T-cell (primary cell): ENCODE data around the gene LOXHD1. TPM values are rescaled to one million over a fixed set of nuclear protein-coding genes. Genes with fewer than 3 reads are reported as not detected.
A peak's percentile ranks its signal among the peaks of the same experiment; 100 is the strongest.

Source experiments
- ATAC-seq, 4 experiments: fragments of 200-7000 bp in 3 of 4; fragments of 150-1000 bp in 1 of 4; cut with Tn5 transposase; replicated peaks in 1 of 4; 1 replicate in 3 of 4; 2 replicates in 1 of 4; pipeline ENCODE4 v1.10.0; 2021; ENCODE audit warnings: moderate library complexity in 3 of 4, mild to moderate bottlenecking in 2 of 4, moderate number of reproducible peaks in 1 of 4
- CTCF ChIA-PET, 2 donors: fragments of 300-600 bp; sonication (Branson Sonifier 250); formaldehyde crosslinking; loops; one replicate each; lab custom pipeline; 2022; ENCODE audit warnings: antibody characterized with exemption in 2 of 2; lab: Charles Lee
- POLR2A ChIA-PET, 2 donors: fragments of 300-600 bp; sonication (Branson Sonifier 250); formaldehyde crosslinking; loops; one replicate each; lab custom pipeline; 2022; ENCODE audit warnings: antibody characterized with exemption in 2 of 2; lab: Charles Lee
- DNase-seq, 35 experiments: peaks; one replicate each; pipeline versions ENCODE4 v3.0.0 to v3.0.0-alpha.2; 2013 to 2023
- H3K27ac ChIP-seq: one replicate; pipeline ENCODE4 v1.5.1; 2013; ENCODE audit warnings: low read length
- H3K27me3 ChIP-seq, 2 experiments: replicated peaks in 1 of 2; 1 replicate in 1 of 2; 2 replicates in 1 of 2; pipeline versions ENCODE4 v1.6.1 to v1.7.0; 2013; ENCODE audit warnings: low read length in 1 of 2, mixed read lengths in 1 of 2; ENCODE audit not compliant: control insufficient read depth in 2 of 2, insufficient read depth in 2 of 2; ENCODE audit errors: extremely low read depth in 1 of 2
- H3K36me3 ChIP-seq, 2 donors: 1 replicate in 1 of 2; 2 replicates in 1 of 2; pipeline versions ENCODE4 v1.6.1 to v1.7.0; 2013; ENCODE audit warnings: low read length in 1 of 2; ENCODE audit not compliant: control insufficient read depth in 2 of 2, insufficient read depth in 1 of 2; ENCODE audit errors: extremely low read depth in 1 of 2
- H3K4me1 ChIP-seq, 2 experiments: 1 replicate in 1 of 2; 2 replicates in 1 of 2; pipeline versions ENCODE4 v1.6.1 to v1.7.0; 2013; ENCODE audit warnings: low read length in 2 of 2, mixed read lengths in 1 of 2; ENCODE audit not compliant: insufficient read depth in 2 of 2, control insufficient read depth in 1 of 2; ENCODE audit errors: extremely low read depth in 1 of 2
- H3K4me3 ChIP-seq, 2 donors: 1 replicate in 1 of 2; 2 replicates in 1 of 2; pipeline versions ENCODE4 v1.5.1 to v1.7.0; 2013; ENCODE audit warnings: mild to moderate bottlenecking in 2 of 2, low read length in 1 of 2, moderate library complexity in 1 of 2; ENCODE audit not compliant: control insufficient read depth in 1 of 2; ENCODE audit errors: extremely low read depth in 1 of 2
- H3K9me3 ChIP-seq: 2 replicates; pipeline ENCODE4 v1.7.0; 2013
- H3K27ac Mint-ChIP-seq, 2 donors: one replicate each; pipeline ENCODE4 v1.8.0; 2020 to 2021; ENCODE audit warnings: mild to moderate bottlenecking in 2 of 2, mixed read lengths in 2 of 2
- H3K27me3 Mint-ChIP-seq, 2 donors: one replicate each; pipeline ENCODE4 v1.8.0; 2021 to 2022; ENCODE audit warnings: mixed read lengths in 2 of 2
- H3K36me3 Mint-ChIP-seq: one replicate; pipeline ENCODE4 v1.8.0; 2021; ENCODE audit warnings: mixed read lengths
- H3K4me1 Mint-ChIP-seq, 3 donors: one replicate each; pipeline ENCODE4 v1.8.0; 2020 to 2022; ENCODE audit warnings: mixed read lengths in 3 of 3, mild to moderate bottlenecking in 1 of 3
- H3K4me3 Mint-ChIP-seq, 3 donors: one replicate each; pipeline ENCODE4 v1.8.0; 2020 to 2022; ENCODE audit warnings: mild to moderate bottlenecking in 3 of 3, mixed read lengths in 3 of 3, moderate library complexity in 3 of 3
- H3K9me3 Mint-ChIP-seq, 3 donors: one replicate each; pipeline ENCODE4 v1.8.0; 2020 to 2022; ENCODE audit warnings: mixed read lengths in 3 of 3
- WGBS: methylation state at CpG from one replicate; pipeline ENCODE4 v1.1.5; 2013; ENCODE audit warnings: missing lambda C conversion rate; ENCODE audit not compliant: insufficient coverage; 5-methylcytosine and 5-hydroxymethylcytosine counted together
- total RNA-seq, 35 experiments: library from RNA in 6 of 35; stranded (reverse) in 6 of 35; fragments of 120-200 nt in 1 of 35; gene quantifications; one replicate each; pipeline versions ENCODE4 v1.2.1 to v1.2.4 and lab custom pipeline; 2013 to 2026

LOXHD1 gene
- total RNA-seq, 5 donors from 2014 or later (not counting 1 experiment from before 2014, with no cell fraction given) = 0.07 to 0.21 (median 0.15) TPM; not detected in 1

GRCh38 chr18:46556590-46557206 lies 100.3 kb downstream of the LOXHD1 start:
- H3K4me3 Mint-ChIP-seq = no peak overlapping the region
- Histone ChIP-seq H3K36me3 (no peaks in the 10 kb centered on the region), H3K27me3 (peaks cover 0 to 13% of the 10 kb centered on the region in 2 experiments), H3K9me3 (no peaks in the 10 kb centered on the region), H3K4me1 (no peaks in the 10 kb centered on the region), H3K4me3 (no peak overlapping the region), H3K27ac (no peak overlapping the region)
- H3K9me3 Mint-ChIP-seq = no peaks in the 10 kb centered on the region
- ChIA-PET POLR2A (no interaction called here), CTCF (no interaction called here)
- peaks cover under 1 to 5% of the 10 kb centered on the region in 2 donors for H3K27me3 Mint-ChIP-seq
- ATAC-seq (no peak), DNase-seq (no peak)
- no peaks in the 10 kb centered on the region for H3K36me3 Mint-ChIP-seq
- H3K4me1 Mint-ChIP-seq = no peaks in the 10 kb centered on the region
- WGBS = 62% methylated on average over 9 of the region's 10 CpGs
- H3K27ac Mint-ChIP-seq = no peak overlapping the region

- DNase-seq = peak in 5 of 35 experiments; percentile 1 to 22 (median 13)
- ChIA-PET CTCF (interaction anchor here in 1 of 2 donors (2.6 kb wide), 1 partner anchor 102 kb away, joined by 11 read pairs; no protein-coding TSS in a partner anchor), POLR2A (no interaction called here)
- Mint-ChIP-seq H3K27me3 (peaks cover 0 to 2% of the 10 kb centered on the region in 2 donors), H3K36me3 (no peaks in the 10 kb centered on the region), H3K9me3 (no peaks in the 10 kb centered on the region), H3K4me3 (no peak overlapping the region), H3K4me1 (no peaks in the 10 kb centered on the region), H3K27ac (no peak overlapping the region)
- ATAC-seq = no peak
- no peaks in the 10 kb centered on the region for H3K4me1 ChIP-seq
- no peak overlapping the region for H3K4me3 ChIP-seq
- peaks cover 0 to 6% of the 10 kb centered on the region in 2 experiments for H3K27me3 ChIP-seq
- H3K9me3 ChIP-seq = no peaks in the 10 kb centered on the region
- H3K36me3 ChIP-seq = no peaks in the 10 kb centered on the region
- WGBS = 29% methylated on average over 1 of the region's 4 CpGs
- no peak overlapping the region for H3K27ac ChIP-seq
Observed at GRCh38 chr18:46555724-46556123, 101.3 kb downstream of the LOXHD1 start.

- H3K4me1 ChIP-seq = no peaks in the 10 kb centered on the region
- H3K9me3 ChIP-seq = no peaks in the 10 kb centered on the region
- Mint-ChIP-seq H3K36me3 (no peaks in the 10 kb centered on the region), H3K27me3 (no peaks in the 10 kb centered on the region), H3K4me3 (no peak overlapping the region), H3K27ac (no peak overlapping the region), H3K4me1 (no peaks in the 10 kb centered on the region), H3K9me3 (no peaks in the 10 kb centered on the region)
- H3K36me3 ChIP-seq = no peaks in the 10 kb centered on the region
- no peak for ATAC-seq
- DNase-seq = no peak
- no peak overlapping the region for H3K4me3 ChIP-seq
- H3K27me3 ChIP-seq = peaks cover 0 to 6% of the 10 kb centered on the region in 2 experiments
- CTCF ChIA-PET = interaction anchor here in 1 of 2 donors (2.6 kb wide), 1 partner anchor 103 kb away, joined by 11 read pairs; no protein-coding TSS in a partner anchor
- WGBS = 55% methylated on average over 2 of the region's 2 CpGs
- POLR2A ChIA-PET = no interaction called here
- H3K27ac ChIP-seq = no peak overlapping the region
Observed at GRCh38 chr18:46555213-46555612, 101.8 kb downstream of the LOXHD1 start.

GRCh38 chr18:46554406-46555080 lies 102.5 kb downstream of the LOXHD1 start:
- no peak overlapping the region for H3K27ac Mint-ChIP-seq
- Histone ChIP-seq H3K4me3 (no peak overlapping the region), H3K9me3 (no peaks in the 10 kb centered on the region), H3K27me3 (peaks cover 0 to 6% of the 10 kb centered on the region in 2 experiments), H3K27ac (no peak overlapping the region), H3K36me3 (no peaks in the 10 kb centered on the region), H3K4me1 (no peaks in the 10 kb centered on the region)
- no peaks in the 10 kb centered on the region for H3K9me3 Mint-ChIP-seq
- H3K27me3 Mint-ChIP-seq = no peaks in the 10 kb centered on the region
- H3K4me3 Mint-ChIP-seq = no peak overlapping the region
- ATAC-seq (no peak), DNase-seq (no peak)
- ChIA-PET CTCF (interaction anchor here in 1 of 2 donors (2.6 kb wide), 1 partner anchor 104 kb away, joined by 11 read pairs; no protein-coding TSS in a partner anchor), POLR2A (no interaction called here)
- no CpG with 5 or more reads among the region's 2 CpGs for WGBS
- H3K4me1 Mint-ChIP-seq = no peaks in the 10 kb centered on the region
- H3K36me3 Mint-ChIP-seq = no peaks in the 10 kb centered on the region

- Histone ChIP-seq H3K4me3 (no peak overlapping the region), H3K9me3 (no peaks in the 10 kb centered on the region), H3K27ac (no peak overlapping the region), H3K36me3 (no peaks in the 10 kb centered on the region), H3K27me3 (peaks cover 0 to 17% of the 10 kb centered on the region in 2 experiments), H3K4me1 (no peaks in the 10 kb centered on the region)
- no peak overlapping the region for H3K27ac Mint-ChIP-seq
- no peaks in the 10 kb centered on the region for H3K4me1 Mint-ChIP-seq
- CTCF ChIA-PET = no interaction called here
- H3K27me3 Mint-ChIP-seq = peaks cover 5 to 9% of the 10 kb centered on the region in 2 donors
- DNase-seq (no peak), ATAC-seq (no peak)
- WGBS = no CpG with 5 or more reads among the region's 2 CpGs
- H3K9me3 Mint-ChIP-seq = peaks cover 0 to 6% (median 0%) of the 10 kb centered on the region in 3 donors
- POLR2A ChIA-PET = no interaction called here
- H3K4me3 Mint-ChIP-seq = no peak overlapping the region
- H3K36me3 Mint-ChIP-seq = no peaks in the 10 kb centered on the region
Observed at GRCh38 chr18:46550609-46551008, 106.4 kb downstream of the LOXHD1 start.

GRCh38 chr18:46547520-46547919 lies 109.5 kb downstream of the LOXHD1 start:
- H3K4me3 ChIP-seq = no peak overlapping the region
- H3K36me3 ChIP-seq = no peaks in the 10 kb centered on the region
- DNase-seq (no peak), ATAC-seq (no peak)
- ChIA-PET POLR2A (no interaction called here), CTCF (no interaction called here)
- Mint-ChIP-seq H3K27ac (no peak overlapping the region), H3K36me3 (no peaks in the 10 kb centered on the region), H3K27me3 (peaks cover 5 to 9% of the 10 kb centered on the region in 2 donors), H3K4me1 (no peaks in the 10 kb centered on the region), H3K4me3 (no peak overlapping the region), H3K9me3 (peaks cover 0 to 6% (median 0%) of the 10 kb centered on the region in 3 donors)
- H3K9me3 ChIP-seq = no peaks in the 10 kb centered on the region
- no CpG with 5 or more reads among the region's 1 CpG for WGBS
- peaks cover 0 to 14% of the 10 kb centered on the region in 2 experiments for H3K27me3 ChIP-seq
- H3K4me1 ChIP-seq = no peaks in the 10 kb centered on the region
- no peak overlapping the region for H3K27ac ChIP-seq
